ENCODE results near the gene ERGIC3.
"Not testable (repeated sequence)": the region's sequence is repeated elsewhere in the genome, so short reads cannot be mapped to it uniquely, and the experiment has no call there.

The ERGIC3 gene

GRCh38 chr20:35542990-35543389 is 1.1 kb downstream of the ERGIC3 start:
- no peak for DNase-seq (ENCODE audit: low spot score)
- TF ChIP-seq CTCF (IDR thresholded peaks at IDR 0.05; ENCODE audit: extremely low read depth, missing control alignments) = no peak

GRCh38 chr20:35544436-35544835 is 2.6 kb downstream of the ERGIC3 start:
- no peak for DNase-seq (ENCODE audit: low spot score)
- TF ChIP-seq CTCF (IDR thresholded peaks at IDR 0.05; ENCODE audit: extremely low read depth, missing control alignments) = no peak

- not testable (repeated sequence) for DNase-seq (ENCODE audit: low spot score)
Observed at GRCh38 chr20:35544941-35545340, 3.1 kb downstream of the ERGIC3 start.

- no peak for DNase-seq (ENCODE audit: low spot score)
- no peak for TF ChIP-seq CTCF (IDR thresholded peaks at IDR 0.05; ENCODE audit: extremely low read depth, missing control alignments)
Observed at GRCh38 chr20:35546127-35546526, 4.2 kb downstream of the ERGIC3 start.

GRCh38 chr20:35547329-35547728 is 5.5 kb downstream of the ERGIC3 start:
- no peak for DNase-seq (ENCODE audit: low spot score)
- TF ChIP-seq CTCF (IDR thresholded peaks at IDR 0.05; ENCODE audit: extremely low read depth, missing control alignments) = no peak

- DNase-seq (ENCODE audit: low spot score) = no peak
- TF ChIP-seq CTCF (IDR thresholded peaks at IDR 0.05; ENCODE audit: extremely low read depth, missing control alignments) = no peak
Observed at GRCh38 chr20:35551503-35551902, 9.6 kb downstream of the ERGIC3 start.

GRCh38 chr20:35552914-35553313 is 11.0 kb downstream of the ERGIC3 start:
- TF ChIP-seq CTCF (IDR thresholded peaks at IDR 0.05; ENCODE audit: extremely low read depth, missing control alignments) = no peak
- DNase-seq (ENCODE audit: low spot score) = no peak

GRCh38 chr20:35555461-35555860 is 13.6 kb downstream of the ERGIC3 start:
- DNase-seq (ENCODE audit: low spot score) = not testable (repeated sequence)

Data from GM20000 (cell line).